Stimulated activated effector memory CD8-positive, alpha-beta T cell treated with anti-CD3 and anti-CD28 coated beads, Interleukin-12 subunit alpha, Interleukin-12 subunit beta, amount 100 ng/mL, for 72 hours (primary cell): ENCODE measurements around the gene SLC2A4.

Experiments used
- ATAC-seq: fragments of 150-1000 bp; cut with Tn5 transposase; 2 replicates; pipeline ENCODE4 v1.10.0; 2021
- DNase-seq, 2 donors: peaks; one replicate each; pipeline ENCODE4 v3.0.0; 2021 to 2022; ENCODE audit warnings: low spot score in 2 of 2
- H3K27ac Mint-ChIP-seq: one replicate; pipeline ENCODE4 v1.8.0; 2022; ENCODE audit warnings: mild to moderate bottlenecking, mixed read lengths
- H3K36me3 Mint-ChIP-seq: one replicate; pipeline ENCODE4 v1.8.0; 2022; ENCODE audit warnings: mild to moderate bottlenecking, mixed read lengths
- H3K4me1 Mint-ChIP-seq: one replicate; pipeline ENCODE4 v1.8.0; 2022; ENCODE audit warnings: mixed read lengths
- H3K4me3 Mint-ChIP-seq: one replicate; pipeline ENCODE4 v1.8.0; 2022; ENCODE audit warnings: mild to moderate bottlenecking, mixed read lengths
- H3K9me3 Mint-ChIP-seq: one replicate; pipeline ENCODE4 v1.8.0; 2022; ENCODE audit warnings: mixed read lengths

The SLC2A4 gene

GRCh38 chr17:7281074-7281952 is at the start of gene SLC2A4:
TSS of gene SLC2A4 (plus strand) at chr17:7281718. CDS start at chr17:7281935, 217 bp downstream.
- ATAC-seq: peak; percentile 88
- DNase-seq: peak; percentile 73 to 90
- Mint-ChIP-seq H3K4me1 (peaks cover 26% of the 10 kb centered on the region), H3K27ac (no peak within 1 kb of the TSS), H3K4me3 (peak within 1 kb of the TSS; percentile 76), H3K36me3 (no peaks in the 10 kb centered on the region), H3K9me3 (no peaks in the 10 kb centered on the region)

- Mint-ChIP-seq H3K27ac (no peak overlapping the region), H3K4me1 (peaks cover 72% of the 10 kb centered on the region), H3K36me3 (peaks cover 85% of the 10 kb centered on the region), H3K4me3 (peak overlapping the region; percentile 99), H3K9me3 (no peaks in the 10 kb centered on the region)
- DNase-seq (no peak), ATAC-seq (no peak)
Observed at GRCh38 chr17:7232114-7232513, 49.4 kb upstream of the SLC2A4 start.

GRCh38 chr17:7233701-7234082 is 47.8 kb upstream of the SLC2A4 start:
- H3K4me1 Mint-ChIP-seq: peaks cover 68% of the 10 kb centered on the region
- peak overlapping the region; percentile 95 for H3K27ac Mint-ChIP-seq
- H3K9me3 Mint-ChIP-seq: no peaks in the 10 kb centered on the region
- no peak for DNase-seq
- peaks cover 80% of the 10 kb centered on the region for H3K36me3 Mint-ChIP-seq
- peak overlapping the region; percentile 99 for H3K4me3 Mint-ChIP-seq
- peak; percentile 4 for ATAC-seq

GRCh38 chr17:7234083-7234951 is 47.2 kb upstream of the SLC2A4 start, which contains the start of gene DVL2:
TSS of gene DVL2 (minus strand) at chr17:7234517. CDS start at chr17:7234262, 255 bp downstream.
- ATAC-seq (peak; percentile 65), DNase-seq (peak; percentile 85 to 98)
- Mint-ChIP-seq H3K36me3 (peaks cover 80% of the 10 kb centered on the region), H3K4me3 (peak within 1 kb of the TSS; percentile 99), H3K27ac (peak within 1 kb of the TSS; percentile 95), H3K4me1 (peaks cover 68% of the 10 kb centered on the region), H3K9me3 (no peaks in the 10 kb centered on the region)

- H3K4me1 Mint-ChIP-seq: peaks cover 74% of the 10 kb centered on the region
- DNase-seq (no peak), ATAC-seq (no peak)
- H3K27ac Mint-ChIP-seq: peak overlapping the region; percentile 36
- no peaks in the 10 kb centered on the region for H3K9me3 Mint-ChIP-seq
- peaks cover 82% of the 10 kb centered on the region for H3K36me3 Mint-ChIP-seq
- peak overlapping the region; percentile 99 for H3K4me3 Mint-ChIP-seq
Observed at GRCh38 chr17:7235693-7236665, 45.5 kb upstream of the SLC2A4 start.

GRCh38 chr17:7236808-7237207 is 44.7 kb upstream of the SLC2A4 start:
- no peak for ATAC-seq
- Mint-ChIP-seq H3K9me3 (no peaks in the 10 kb centered on the region), H3K4me1 (peaks cover 79% of the 10 kb centered on the region), H3K36me3 (peaks cover 88% of the 10 kb centered on the region), H3K27ac (peak overlapping the region; percentile 97), H3K4me3 (peak overlapping the region; percentile 99)
- DNase-seq: no peak

- H3K36me3 Mint-ChIP-seq: peaks cover 88% of the 10 kb centered on the region
- H3K4me1 Mint-ChIP-seq: peaks cover 79% of the 10 kb centered on the region
- no peaks in the 10 kb centered on the region for H3K9me3 Mint-ChIP-seq
- peak overlapping the region; percentile 97 for H3K27ac Mint-ChIP-seq
- H3K4me3 Mint-ChIP-seq: peak overlapping the region; percentile 99
- DNase-seq (no peak), ATAC-seq (no peak)
Observed at GRCh38 chr17:7237266-7237760, 44.2 kb upstream of the SLC2A4 start.

- H3K4me3 Mint-ChIP-seq: peak overlapping the region; percentile 99
- H3K9me3 Mint-ChIP-seq: no peaks in the 10 kb centered on the region
- DNase-seq: peak; percentile 77 to 89
- H3K4me1 Mint-ChIP-seq: peaks cover 80% of the 10 kb centered on the region
- peaks cover 92% of the 10 kb centered on the region for H3K36me3 Mint-ChIP-seq
- H3K27ac Mint-ChIP-seq: peak overlapping the region; percentile 97
- peak; percentile 52 for ATAC-seq
Observed at GRCh38 chr17:7237761-7238419, 43.6 kb upstream of the SLC2A4 start.

GRCh38 chr17:7238420-7239090 is 43.0 kb upstream of the SLC2A4 start:
- Mint-ChIP-seq H3K27ac (peak overlapping the region; percentile 97), H3K4me3 (peak overlapping the region; percentile 99), H3K4me1 (peaks cover 80% of the 10 kb centered on the region), H3K36me3 (peaks cover 96% of the 10 kb centered on the region), H3K9me3 (no peaks in the 10 kb centered on the region)
- DNase-seq (no peak), ATAC-seq (no peak)

- ATAC-seq (peak; percentile 77), DNase-seq (peak; percentile 93 to 99)
- H3K36me3 Mint-ChIP-seq: peaks cover 96% of the 10 kb centered on the region
- no peaks in the 10 kb centered on the region for H3K9me3 Mint-ChIP-seq
- H3K27ac Mint-ChIP-seq: peak within 1 kb of the TSS; percentile 97
- H3K4me1 Mint-ChIP-seq: peaks cover 75% of the 10 kb centered on the region
- peak within 1 kb of the TSS; percentile 99 for H3K4me3 Mint-ChIP-seq
Observed at GRCh38 chr17:7239091-7240027, 42.2 kb upstream of the SLC2A4 start, which contains the start of gene PHF23. TSS of gene PHF23 (minus strand) at chr17:7239457. CDS start at chr17:7239279, 178 bp downstream.

- Mint-ChIP-seq H3K4me1 (peaks cover 65% of the 10 kb centered on the region), H3K36me3 (peaks cover 96% of the 10 kb centered on the region), H3K27ac (peak overlapping the region; percentile 97), H3K4me3 (peak overlapping the region; percentile 99), H3K9me3 (no peaks in the 10 kb centered on the region)
- DNase-seq (no peak), ATAC-seq (no peak)
Observed at GRCh38 chr17:7240375-7240774, 41.1 kb upstream of the SLC2A4 start.

GRCh38 chr17:7241090-7241733 is 40.3 kb upstream of the SLC2A4 start:
- Mint-ChIP-seq H3K4me1 (peaks cover 61% of the 10 kb centered on the region), H3K36me3 (peaks cover 96% of the 10 kb centered on the region), H3K9me3 (no peaks in the 10 kb centered on the region), H3K27ac (peak overlapping the region; percentile 99), H3K4me3 (peak overlapping the region; percentile 99)
- DNase-seq: no peak
- no peak for ATAC-seq
